H1 (cell line): ENCODE data around the gene COL25A1. TPM values are rescaled to one million over a fixed set of nuclear protein-coding genes. Genes with fewer than 3 reads are reported as not detected.

Source experiments
- CTCF ChIA-PET: fragments of 300-600 bp; sonication (Branson Sonifier 250); formaldehyde crosslinking; loops from one replicate; lab custom pipeline; 2021; ENCODE audit not compliant: partially characterized antibody; lab: Charles Lee
- POLR2A ChIA-PET: fragments of 300-600 bp; sonication (Branson Sonifier 250); formaldehyde crosslinking; loops from one replicate; lab custom pipeline; 2021; ENCODE audit warnings: inconsistent platforms; ENCODE audit not compliant: partially characterized antibody; lab: Charles Lee
- DNase-seq, 2 experiments: peaks; one replicate each; pipeline versions ENCODE4 v3.0.0 to v3.0.0-alpha.2; 2010 to 2022; ENCODE audit warnings: low spot score in 2 of 2, low read depth in 1 of 2, mixed read lengths in 1 of 2
- FAIRE-seq: peaks from 2 replicates; lab custom pipeline; 2011; peaks lifted over from hg19 to GRCh38; lab: Jason Lieb, UNC
- H2AFZ ChIP-seq: 2 replicates; pipeline ENCODE4 v1.8.1; 2012; ENCODE audit warnings: low read length, inconsistent platforms
- H2AK5ac ChIP-seq: 2 replicates; pipeline ENCODE4 v1.6.1; 2013; ENCODE audit warnings: low read depth, low read length
- H2BK120ac ChIP-seq: replicated peaks from 2 replicates; pipeline ENCODE3; 2013; ENCODE audit warnings: low read depth, low read length, inconsistent platforms
- H2BK12ac ChIP-seq: 2 replicates; pipeline ENCODE4 v1.6.1; 2013; ENCODE audit warnings: low read depth, low read length
- H2BK15ac ChIP-seq: 2 replicates; pipeline ENCODE4 v1.6.1; 2013; ENCODE audit warnings: low read length
- H2BK20ac ChIP-seq: 2 replicates; pipeline ENCODE4 v1.6.1; 2013; ENCODE audit warnings: low read length
- H2BK5ac ChIP-seq: 2 replicates; pipeline ENCODE4 v1.6.1; 2013; ENCODE audit warnings: low read depth, low read length
- H3K14ac ChIP-seq: 2 replicates; pipeline ENCODE4 v1.6.1; 2013; ENCODE audit warnings: inconsistent platforms; ENCODE audit not compliant: insufficient read length
- H3K18ac ChIP-seq: 2 replicates; pipeline ENCODE4 v1.6.1; 2013; ENCODE audit warnings: low read length; ENCODE audit errors: extremely low read depth
- H3K23ac ChIP-seq: 2 replicates; pipeline ENCODE4 v1.6.1; 2013; ENCODE audit warnings: inconsistent platforms; ENCODE audit not compliant: insufficient read length
- H3K23me2 ChIP-seq: 2 replicates; pipeline ENCODE4 v1.6.1; 2013; ENCODE audit warnings: low read depth, low read length
- H3K27ac ChIP-seq: 2 replicates; pipeline ENCODE4 v1.6.1; 2011; ENCODE audit warnings: low read depth, low read length, inconsistent platforms
- H3K27me3 ChIP-seq, 4 experiments: replicated peaks in 1 of 4; 1 replicate in 1 of 4; 2 replicates in 3 of 4; pipeline versions ENCODE4 v1.6.1 to v1.8.1; 2011 to 2013; ENCODE audit warnings: low read length in 3 of 4, mild to moderate bottlenecking in 3 of 4, inconsistent platforms in 2 of 4, mixed read lengths in 2 of 4, moderate library complexity in 1 of 4; ENCODE audit not compliant: control insufficient read depth in 3 of 4, insufficient read depth in 3 of 4; ENCODE audit errors: extremely low read depth in 1 of 4
- H3K36me3 ChIP-seq, 4 experiments: 2 replicates each; pipeline versions ENCODE4 v1.6.1 to v1.8.1; 2011 to 2013; ENCODE audit warnings: mild to moderate bottlenecking in 4 of 4, low read length in 3 of 4, moderate library complexity in 2 of 4, control low read depth in 1 of 4, inconsistent platforms in 1 of 4; ENCODE audit not compliant: insufficient read depth in 4 of 4, control insufficient read depth in 2 of 4
- H3K4ac ChIP-seq: replicated peaks from 2 replicates; pipeline ENCODE3; 2013; ENCODE audit warnings: low read length, low read depth, mixed read lengths, inconsistent platforms; ENCODE audit not compliant: insufficient read length
- H3K4me1 ChIP-seq, 4 experiments: replicated peaks in 1 of 4; 1 replicate in 1 of 4; 2 replicates in 3 of 4; pipeline versions ENCODE4 v1.6.1 to v1.8.1; 2011 to 2013; ENCODE audit warnings: low read length in 3 of 4, inconsistent platforms in 2 of 4, mixed read lengths in 1 of 4; ENCODE audit not compliant: insufficient read depth in 4 of 4, control insufficient read depth in 3 of 4
- H3K4me2 ChIP-seq, 2 experiments: 2 replicates each; pipeline versions ENCODE4 v1.6.1 to v1.8.1; 2011 to 2013; ENCODE audit warnings: low read depth in 2 of 2, low read length in 2 of 2, control low read depth in 1 of 2, inconsistent platforms in 1 of 2, mild to moderate bottlenecking in 1 of 2; ENCODE audit not compliant: insufficient read depth in 1 of 2
- H3K4me3 ChIP-seq, 4 experiments: fragments of 200-600, 300-600 bp in 1 of 4; sonication (generic), shearing (Covaris generic), sonication (Bioruptor Twin) in 1 of 4; 2 replicates each; pipeline versions ENCODE4 v1.5.1 to v1.8.1; 2011 to 2016; ENCODE audit warnings: low read length in 4 of 4, low read depth in 3 of 4, control low read depth in 2 of 4, inconsistent platforms in 2 of 4, mild to moderate bottlenecking in 2 of 4, mixed read lengths in 1 of 4, moderate library complexity in 1 of 4; ENCODE audit not compliant: insufficient read depth in 2 of 4; ENCODE audit errors: extremely low read depth in 1 of 4
- H3K56ac ChIP-seq: replicated peaks from 2 replicates; pipeline ENCODE3; 2013; ENCODE audit warnings: low read depth, mild to moderate bottlenecking, mixed read lengths, low read length, inconsistent platforms; ENCODE audit not compliant: insufficient read length
- H3K79me1 ChIP-seq: 2 replicates; pipeline ENCODE4 v1.6.1; 2013; ENCODE audit warnings: low read depth, low read length, control low read depth
- H3K79me2 ChIP-seq, 2 experiments: 2 replicates each; pipeline versions ENCODE4 v1.6.1 to v1.8.1; 2012 to 2013; ENCODE audit warnings: low read length in 2 of 2, mild to moderate bottlenecking in 2 of 2, inconsistent platforms in 1 of 2; ENCODE audit not compliant: insufficient read depth in 2 of 2, control insufficient read depth in 1 of 2
- H3K9ac ChIP-seq, 4 experiments: replicated peaks in 1 of 4; 1 replicate in 1 of 4; 2 replicates in 3 of 4; pipeline versions ENCODE4 v1.6.1 to v1.8.1; 2011 to 2013; ENCODE audit warnings: low read depth in 3 of 4, low read length in 3 of 4, control low read depth in 2 of 4, mild to moderate bottlenecking in 2 of 4, moderate library complexity in 2 of 4, inconsistent platforms in 1 of 4; ENCODE audit errors: extremely low read depth in 1 of 4
- H3K9me3 ChIP-seq, 2 experiments: 2 replicates each; pipeline versions ENCODE4 v1.6.1 to v1.8.1; 2012 to 2013; ENCODE audit warnings: mild to moderate bottlenecking in 2 of 2, moderate library complexity in 2 of 2, control low read depth in 1 of 2, inconsistent platforms in 1 of 2, low read depth in 1 of 2, low read length in 1 of 2, mixed read lengths in 1 of 2; ENCODE audit not compliant: insufficient read depth in 2 of 2
- H4K20me1 ChIP-seq, 2 experiments: replicated peaks in 1 of 2; 2 replicates each; pipeline versions ENCODE3 to v1.8.1; 2011 to 2013; ENCODE audit warnings: inconsistent platforms in 2 of 2, low read length in 2 of 2, mild to moderate bottlenecking in 1 of 2; ENCODE audit not compliant: insufficient read depth in 2 of 2, control insufficient read depth in 1 of 2
- H4K5ac ChIP-seq: 2 replicates; pipeline ENCODE4 v1.6.1; 2013; ENCODE audit warnings: low read length, low read depth, mixed read lengths, inconsistent platforms; ENCODE audit not compliant: insufficient read length
- H4K8ac ChIP-seq: 2 replicates; pipeline ENCODE4 v1.8.0; 2013; ENCODE audit warnings: mild to moderate bottlenecking, moderate library complexity, low read length, inconsistent platforms; ENCODE audit not compliant: insufficient read depth; ENCODE audit errors: extremely low read depth
- H4K91ac ChIP-seq: replicated peaks from 2 replicates; pipeline ENCODE3; 2013; ENCODE audit warnings: low read length, mixed read lengths, inconsistent platforms; ENCODE audit not compliant: insufficient read length
- BCL11A ChIP-seq, 2 experiments: IDR thresholded peaks; one replicate each; pipeline ENCODE4 v1.6.1; 2011; ENCODE audit warnings: low read depth in 2 of 2, low read length in 2 of 2, mild to moderate bottlenecking in 2 of 2
- BRCA1 ChIP-seq: IDR thresholded peaks from 2 replicates; pipeline ENCODE4 v1.6.1; 2012; ENCODE audit warnings: low read depth, low read length, improper control_type of control experiment
- CBX5 ChIP-seq: fragments of 300-800, 300-1000 bp; sonication (generic); IDR thresholded peaks from 2 replicates; pipeline ENCODE4 v1.7.1; 2016; ENCODE audit warnings: antibody characterized with exemption, low read length, low read depth
- CBX8 ChIP-seq: fragments of 300-800, 300-1000 bp; sonication (generic); IDR thresholded peaks from 2 replicates; pipeline ENCODE4 v1.7.1; 2016; ENCODE audit warnings: low read depth, low read length, borderline replicate concordance
- CHD1 ChIP-seq: IDR thresholded peaks from 2 replicates; pipeline ENCODE4 v1.6.1; 2012; ENCODE audit warnings: low read depth, low read length, improper control_type of control experiment
- CTBP2 ChIP-seq: IDR thresholded peaks from 2 replicates; pipeline ENCODE4 v1.7.0; 2011; ENCODE audit warnings: borderline replicate concordance, mild to moderate bottlenecking, moderate library complexity, mixed read lengths, low read length; ENCODE audit not compliant: insufficient read depth, insufficient read length
- JUN ChIP-seq: IDR thresholded peaks from 2 replicates; pipeline ENCODE4 v1.6.1; 2011; ENCODE audit warnings: low read depth, mild to moderate bottlenecking, improper control_type of control experiment, low read length
- POLR2AphosphoS5 ChIP-seq: IDR thresholded peaks from 2 replicates; pipeline ENCODE4 v1.6.1; 2011; ENCODE audit warnings: low read depth, low read length
- RFX5 ChIP-seq: IDR thresholded peaks from 2 replicates; pipeline ENCODE4 v1.6.1; 2011; ENCODE audit warnings: low read depth, low read length, improper control_type of control experiment, borderline replicate concordance
- TAF7 ChIP-seq: optimal IDR thresholded peaks from 2 replicates; pipeline ENCODE3; 2011; ENCODE audit warnings: low read depth, mild to moderate bottlenecking, inconsistent platforms, low read length, moderate library complexity, borderline replicate concordance
- WGBS, 2 experiments: shearing (Covaris generic) in 1 of 2; methylation state at CpG; one replicate each; pipeline versions ENCODE4 v1.1.6 to v1.1.7; 2013 to 2015; ENCODE audit warnings: low lambda C conversion rate in 2 of 2, mixed read lengths in 2 of 2, inconsistent platforms in 1 of 2, low coverage in 1 of 2, missing lambda C conversion rate in 1 of 2; ENCODE audit not compliant: insufficient replicate concordance in 2 of 2, insufficient coverage in 1 of 2, insufficient read length in 1 of 2; ENCODE audit errors: extremely low coverage in 1 of 2, missing lambda C conversion rate in 1 of 2; 5-methylcytosine and 5-hydroxymethylcytosine counted together
- polyA plus RNA-seq, 7 experiments: library from polyadenylated mRNA; depleted of rRNA in 3 of 7; stranded (reverse) in 5 of 7; unstranded in 2 of 7; fragments of >200 nt in 5 of 7; fragments of 200-250 nt in 2 of 7; gene quantifications; 1 replicate in 5 of 7; 2 replicates in 1 of 7; 4 replicates in 1 of 7; pipeline versions ENCODE4 v1.2.1 to v1.2.3, GENCODE V29; 2011 to 2013; ENCODE audit warnings: missing spikeins in 2 of 7, mixed read lengths in 2 of 7
- total RNA-seq: library from RNA; stranded (reverse); fragmentation: NEBNext Ultra II Directional; extraction: Animal tissue kit (Norgen Biotek cat#: 25700); gene quantifications from 2 replicates; pipeline ENCODE4 v1.2.1, GENCODE V29; 2021
- TF ChIP-seq, protein P1 (sequence below): IDR thresholded peaks from 2 replicates; pipeline ENCODE4 v1.6.1; 2012; ENCODE audit warnings: inconsistent platforms
- TF ChIP-seq, protein P2 (sequence below): IDR thresholded peaks from 2 replicates; pipeline ENCODE4 v1.6.1; 2012; ENCODE audit warnings: inconsistent platforms

Gene COL25A1
- total and polyA plus RNA-seq, 2 of the 8 experiments (the other 6 are each of a cell fraction or from before 2014, with no cell fraction given) = 1.1 to 8.3 TPM

DNA sequence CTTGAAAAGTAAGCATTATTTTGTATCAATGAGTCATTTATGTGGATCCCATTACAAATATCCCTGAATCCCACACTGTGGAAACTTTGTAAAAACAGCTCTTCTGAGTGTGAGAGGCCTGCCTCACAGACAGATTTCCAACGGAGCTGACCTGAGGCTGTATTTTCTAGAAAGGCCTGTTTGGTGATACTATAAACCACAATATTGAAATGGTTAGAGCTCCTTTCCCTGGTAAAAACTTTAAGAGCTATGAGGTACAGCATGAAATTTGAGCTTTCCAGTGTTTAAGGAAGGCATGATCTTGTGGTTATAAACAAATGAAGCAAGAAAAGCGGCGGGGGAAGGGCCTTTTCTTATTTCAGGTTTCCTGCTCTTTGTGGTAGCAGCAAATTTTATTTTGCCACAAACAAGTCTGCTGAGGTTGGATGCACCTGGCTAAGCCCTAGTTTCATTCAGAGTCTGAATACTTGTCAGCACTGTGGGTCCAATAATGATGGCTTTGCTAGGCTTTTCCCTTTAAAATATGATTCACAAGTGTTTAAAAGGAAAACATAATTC lies 452.8 kb downstream of the COL25A1 start:
- no peak for FAIRE-seq
- Histone ChIP-seq H3K23ac (no peak overlapping the region), H2BK15ac (no peak overlapping the region), H3K9ac (no peak overlapping the region), H4K5ac (no peak overlapping the region), H3K18ac (no peak overlapping the region), H2BK5ac (no peak overlapping the region), H2AK5ac (no peak overlapping the region), H3K36me3 (no peaks in the 10 kb centered on the region), H4K20me1 (no peaks in the 10 kb centered on the region), H3K79me2 (no peaks in the 10 kb centered on the region), H3K14ac (no peak overlapping the region), H4K8ac (no peak overlapping the region), H3K9me3 (no peaks in the 10 kb centered on the region), H2AFZ (peak overlapping the region; percentile 91), H4K91ac (no peak overlapping the region), H3K4me3 (no peak overlapping the region), H2BK20ac (no peak overlapping the region), H3K27me3 (no peaks in the 10 kb centered on the region), H3K23me2 (no peaks in the 10 kb centered on the region), H3K56ac (no peak overlapping the region), H3K4me2 (no peak overlapping the region), H3K4me1 (peaks cover 0 to 10% (median 0%) of the 10 kb centered on the region in 4 experiments; a peak in 1 of 7 replicates), H3K4ac (no peak overlapping the region), H3K27ac (no peak overlapping the region), H3K79me1 (no peaks in the 10 kb centered on the region), H2BK120ac (no peak overlapping the region), H2BK12ac (no peak overlapping the region)
- DNase-seq = no peak
- ChIA-PET POLR2A (no interaction called here), CTCF (no interaction called here)
- WGBS, 2 experiments = 84% methylated on average over 3 of the region's 3 CpGs; no CpG with 5 or more reads in 1 of the 2 experiments
- TF ChIP-seq CBX8 = no peak
- TF ChIP-seq CBX5 = no peak
- no peak for TF ChIP-seq CHD1
- TF ChIP-seq RFX5 = no peak
- TF ChIP-seq BRCA1 = no peak
- TF ChIP-seq JUN = no peak
- no peak for TF ChIP-seq TAF7
- no peak for TF ChIP-seq POLR2AphosphoS5
- TF ChIP-seq, protein P1, sequence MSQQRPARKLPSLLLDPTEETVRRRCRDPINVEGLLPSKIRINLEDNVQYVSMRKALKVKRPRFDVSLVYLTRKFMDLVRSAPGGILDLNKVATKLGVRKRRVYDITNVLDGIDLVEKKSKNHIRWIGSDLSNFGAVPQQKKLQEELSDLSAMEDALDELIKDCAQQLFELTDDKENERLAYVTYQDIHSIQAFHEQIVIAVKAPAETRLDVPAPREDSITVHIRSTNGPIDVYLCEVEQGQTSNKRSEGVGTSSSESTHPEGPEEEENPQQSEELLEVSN = no peak
- TF ChIP-seq CTBP2 = no peak
- TF ChIP-seq, protein P2, sequence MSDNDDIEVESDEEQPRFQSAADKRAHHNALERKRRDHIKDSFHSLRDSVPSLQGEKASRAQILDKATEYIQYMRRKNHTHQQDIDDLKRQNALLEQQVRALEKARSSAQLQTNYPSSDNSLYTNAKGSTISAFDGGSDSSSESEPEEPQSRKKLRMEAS = no peak
- TF ChIP-seq BCL11A (IDR thresholded peaks at IDR 0.05; ENCODE audit: low read depth in 2 of 2, low read length in 2 of 2) = no peak
